GM12878 (cell line): Measurements from ENCODE around the gene PPT1. TPM values are rescaled to one million over a fixed set of nuclear protein-coding genes. Genes with fewer than 3 reads are reported as not detected.

Experiments
- ATAC-seq: fragments of 200-7000 bp; cut with Tn5 transposase; 3 replicates; pipeline ENCODE4 v1.9.1; 2020; ENCODE audit warnings: mild to moderate bottlenecking, moderate library complexity
- BruUV-seq: library from RNA; stranded (reverse); fragments of 400-500 nt; replicated peaks from 2 replicates; lab custom pipeline; 2021; lab: Mats Ljungman, UMichigan
- CTCF ChIA-PET: fragments of 300-600 bp; sonication (Branson Sonifier 250); formaldehyde crosslinking; extraction: SDS; loops from one replicate; lab custom pipeline; 2021; ENCODE audit warnings: inconsistent platforms; lab: Yijun Ruan, JAX
- POLR2A ChIA-PET: fragments of 350-600 bp; formaldehyde crosslinking; extraction: SDS; loops from one replicate; lab custom pipeline; 2021; ENCODE audit warnings: inconsistent platforms; lab: Charles Lee
- RAD21 ChIA-PET: fragments of 300-600 bp; sonication (Branson Sonifier 250); formaldehyde crosslinking; loops from one replicate; lab custom pipeline; 2023; ENCODE audit warnings: antibody characterized with exemption; ENCODE audit not compliant: unreplicated experiment; lab: Charles Lee
- SMC1A ChIA-PET: fragments of 300-600 bp; sonication (Branson Sonifier 250); formaldehyde crosslinking; loops from one replicate; lab custom pipeline; 2023; ENCODE audit not compliant: unreplicated experiment, uncharacterized antibody; lab: Charles Lee
- DNase-seq: peaks from one replicate; pipeline ENCODE4 v3.0.0-alpha.2; 2011; ENCODE audit warnings: low read depth, low spot score
- FAIRE-seq: peaks from 3 replicates; lab custom pipeline; 2011; peaks lifted over from hg19 to GRCh38; lab: Jason Lieb, UNC
- H2AFZ ChIP-seq: 2 replicates; pipeline ENCODE4 v1.6.0; 2011; ENCODE audit warnings: low read depth, low read length, control low read depth; ENCODE audit not compliant: control insufficient read depth
- H3K27ac ChIP-seq: 2 replicates; pipeline ENCODE4 v1.5.1; 2011; ENCODE audit warnings: control low read depth; ENCODE audit not compliant: control insufficient read depth, insufficient read depth
- H3K27me3 ChIP-seq, 2 experiments: replicated peaks in 1 of 2; 2 replicates each; pipeline versions ENCODE4 v1.6.0 to v1.6.1; 2011; ENCODE audit warnings: low read length in 1 of 2; ENCODE audit not compliant: control insufficient read depth in 2 of 2, insufficient read depth in 2 of 2
- H3K36me3 ChIP-seq, 2 experiments: 2 replicates each; pipeline ENCODE4 v1.5.1; 2011; ENCODE audit warnings: low read length in 1 of 2; ENCODE audit not compliant: control insufficient read depth in 2 of 2, insufficient read depth in 2 of 2
- H3K4me1 ChIP-seq: 2 replicates; pipeline ENCODE4 v1.6.1; 2011; ENCODE audit warnings: mild to moderate bottlenecking, low read length, moderate library complexity, mixed read lengths; ENCODE audit not compliant: control insufficient read depth, insufficient read depth
- H3K4me2 ChIP-seq: 2 replicates; pipeline ENCODE4 v1.6.0; 2011; ENCODE audit warnings: control low read depth; ENCODE audit not compliant: control insufficient read depth, insufficient read depth
- H3K4me3 ChIP-seq: fragments of 200-600 bp; sonication (generic); 2 replicates; pipeline ENCODE4 v1.5.1; 2016
- H3K79me2 ChIP-seq: 2 replicates; pipeline ENCODE4 v1.6.0; 2011; ENCODE audit warnings: low read length; ENCODE audit not compliant: control insufficient read depth, insufficient read depth
- H3K9ac ChIP-seq: 2 replicates; pipeline ENCODE4 v1.8.0; 2011; ENCODE audit warnings: low read length, control low read depth, mixed read lengths; ENCODE audit not compliant: control insufficient read depth, insufficient read depth
- H3K9me3 ChIP-seq: replicated peaks from 3 replicates; pipeline ENCODE4 v1.5.1; 2011; ENCODE audit warnings: mild to moderate bottlenecking, low read length; ENCODE audit not compliant: control insufficient read depth, insufficient read depth
- H4K20me1 ChIP-seq: 2 replicates; pipeline ENCODE4 v1.6.0; 2011; ENCODE audit not compliant: control insufficient read depth, insufficient read depth
- BCL11A ChIP-seq: IDR thresholded peaks from 2 replicates; pipeline ENCODE4 v1.6.1; 2011; ENCODE audit warnings: low read depth, low read length
- EZH2 ChIP-seq: IDR thresholded peaks from 2 replicates; pipeline ENCODE4 v1.6.1; 2012; ENCODE audit warnings: low read depth, mild to moderate bottlenecking, control low read depth, inconsistent platforms, low read length, borderline replicate concordance; ENCODE audit not compliant: control insufficient read depth
- LARP7 ChIP-seq: fragments of 450-650 bp; IDR thresholded peaks from 2 replicates; pipeline ENCODE4 v1.6.1; 2017; ENCODE audit warnings: mild to moderate bottlenecking
- NBN ChIP-seq: fragments of 450-650 bp; IDR thresholded peaks from 2 replicates; pipeline ENCODE4 v1.6.1; 2016
- NFYA ChIP-seq: IDR thresholded peaks from 2 replicates; pipeline ENCODE4 v1.6.1; 2011; ENCODE audit warnings: low read depth, mild to moderate bottlenecking, low read length, improper control_type of control experiment, borderline replicate concordance
- NR2C2 ChIP-seq: IDR thresholded peaks from 2 replicates; pipeline ENCODE4 v1.6.1; 2011; ENCODE audit warnings: borderline replicate concordance, low read depth; ENCODE audit not compliant: control insufficient read depth, insufficient read length
- WRNIP1 ChIP-seq: IDR thresholded peaks from 2 replicates; pipeline ENCODE4 v1.6.1; 2011; ENCODE audit warnings: low read depth, low read length, improper control_type of control experiment, borderline replicate concordance
- WGBS: methylation state at CpG from one replicate; pipeline ENCODE4 v1.1.6; 2016; ENCODE audit warnings: low lambda C conversion rate; ENCODE audit not compliant: insufficient replicate concordance, insufficient coverage; ENCODE audit errors: missing lambda C conversion rate; 5-methylcytosine and 5-hydroxymethylcytosine counted together
- in situ Hi-C: fragments of 300-500 bp; cut with MboI; formaldehyde crosslinking; loops from 9 replicates; pipeline ENCODE4 v1.14.3; 2018; ENCODE audit warnings: mixed read lengths
- intact Hi-C: fragments of 100-400 bp; cut with micrococcal nuclease; formaldehyde crosslinking; loops from one replicate; pipeline ENCODE4 v1.14.2; 2022; ENCODE audit not compliant: unreplicated experiment
- polyA plus RNA-seq, 11 experiments: library from polyadenylated mRNA; depleted of rRNA in 4 of 11; unstranded in 6 of 11; stranded (reverse) in 5 of 11; fragments of >200 nt; fragmentation: Nextera tagmentation in 4 of 11; fragmentation: Illumina TruSeq in 1 of 11; extraction: Ambion mirVana in 4 of 11; extraction: Trizol in 1 of 11; gene quantifications; 1 replicate in 1 of 11; 2 replicates in 10 of 11; pipeline versions ENCODE4 v1.2.1 to v1.2.3, GENCODE V29; 2011 to 2016; ENCODE audit warnings: inconsistent platforms in 2 of 11, missing spikeins in 2 of 11, low read depth in 1 of 11
- total RNA-seq, 4 experiments: library from RNA; depleted of rRNA in 3 of 4; stranded (reverse); fragments of >200 nt in 3 of 4; fragmentation: Illumina TruSeq in 1 of 4; extraction: Trizol in 1 of 4; gene quantifications; 2 replicates each; pipeline versions ENCODE4 v1.2.1 to v1.2.3, GENCODE V29; 2013 to 2021
- TF ChIP-seq, protein P1 (sequence below): fragments of 450-650 bp; conservative IDR thresholded peaks from 2 replicates; pipeline ENCODE4 v1.6.1; 2017; ENCODE audit warnings: mild to moderate bottlenecking, moderate library complexity
- TF ChIP-seq, protein P2 (sequence below): IDR thresholded peaks from 2 replicates; pipeline ENCODE4 v1.6.1; 2011; ENCODE audit warnings: borderline replicate concordance, low read depth, mild to moderate bottlenecking, moderate library complexity, mixed read lengths, low read length; ENCODE audit not compliant: insufficient read depth; ENCODE audit errors: extremely low read length

PPT1 gene
- total and polyA plus RNA-seq, 10 of the 15 experiments (the other 5 are each of a cell fraction or from before 2014, with no cell fraction given): 50.4 to 147 (median 103) TPM

- TF ChIP-seq, protein P1, sequence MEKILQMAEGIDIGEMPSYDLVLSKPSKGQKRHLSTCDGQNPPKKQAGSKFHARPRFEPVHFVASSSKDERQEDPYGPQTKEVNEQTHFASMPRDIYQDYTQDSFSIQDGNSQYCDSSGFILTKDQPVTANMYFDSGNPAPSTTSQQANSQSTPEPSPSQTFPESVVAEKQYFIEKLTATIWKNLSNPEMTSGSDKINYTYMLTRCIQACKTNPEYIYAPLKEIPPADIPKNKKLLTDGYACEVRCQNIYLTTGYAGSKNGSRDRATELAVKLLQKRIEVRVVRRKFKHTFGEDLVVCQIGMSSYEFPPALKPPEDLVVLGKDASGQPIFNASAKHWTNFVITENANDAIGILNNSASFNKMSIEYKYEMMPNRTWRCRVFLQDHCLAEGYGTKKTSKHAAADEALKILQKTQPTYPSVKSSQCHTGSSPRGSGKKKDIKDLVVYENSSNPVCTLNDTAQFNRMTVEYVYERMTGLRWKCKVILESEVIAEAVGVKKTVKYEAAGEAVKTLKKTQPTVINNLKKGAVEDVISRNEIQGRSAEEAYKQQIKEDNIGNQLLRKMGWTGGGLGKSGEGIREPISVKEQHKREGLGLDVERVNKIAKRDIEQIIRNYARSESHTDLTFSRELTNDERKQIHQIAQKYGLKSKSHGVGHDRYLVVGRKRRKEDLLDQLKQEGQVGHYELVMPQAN: no peak
- no peak for TF ChIP-seq NFYA
- no peak for TF ChIP-seq BCL11A
These were observed 18.3 kb downstream of the PPT1 start (continued) for GRCh38 chr1:40078512-40079333.

- intact Hi-C loops: no loop called here
- Histone ChIP-seq H4K20me1 (no peaks in the 10 kb centered on the region), H3K9ac (no peak overlapping the region), H3K36me3 (peaks cover 3 to 40% of the 10 kb centered on the region in 2 experiments), H3K79me2 (no peaks in the 10 kb centered on the region), H2AFZ (no peak overlapping the region), H3K4me1 (no peaks in the 10 kb centered on the region), H3K27me3 (no peaks in the 10 kb centered on the region), H3K4me2 (no peak overlapping the region), H3K9me3 (no peaks in the 10 kb centered on the region), H3K4me3 (no peak overlapping the region), H3K27ac (no peak overlapping the region)
- no peak for TF ChIP-seq WRNIP1
- TF ChIP-seq EZH2: no peak
- no peak for TF ChIP-seq LARP7
- TF ChIP-seq NR2C2: no peak
- no peak for TF ChIP-seq NBN
- TF ChIP-seq, protein P2, sequence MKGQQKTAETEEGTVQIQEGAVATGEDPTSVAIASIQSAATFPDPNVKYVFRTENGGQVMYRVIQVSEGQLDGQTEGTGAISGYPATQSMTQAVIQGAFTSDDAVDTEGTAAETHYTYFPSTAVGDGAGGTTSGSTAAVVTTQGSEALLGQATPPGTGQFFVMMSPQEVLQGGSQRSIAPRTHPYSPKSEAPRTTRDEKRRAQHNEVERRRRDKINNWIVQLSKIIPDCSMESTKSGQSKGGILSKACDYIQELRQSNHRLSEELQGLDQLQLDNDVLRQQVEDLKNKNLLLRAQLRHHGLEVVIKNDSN: no peak
- RAD21 ChIA-PET: interaction anchor here (1.0 to 1.1 kb wide), 2 partner anchors 12 to 67 kb away, joined by 3 read pairs; no protein-coding TSS in a partner anchor
- WGBS: 60% methylated on average over 5 of the region's 5 CpGs
- ATAC-seq (no peak), FAIRE-seq (no peak), DNase-seq (no peak)
- CTCF ChIA-PET: interaction anchor here (0.8 to 20.0 kb wide), 16 partner anchors 9 to 363 kb away, joined by 3 to 271 read pairs (median 6); no protein-coding TSS in a partner anchor
- POLR2A ChIA-PET: interaction anchor here (0.6 to 0.7 kb wide), 2 partner anchors 23 to 239 kb away, joined by 3 read pairs; no protein-coding TSS in a partner anchor
- in situ Hi-C loops: no loop called here
- SMC1A ChIA-PET: interaction anchor here (1.0 to 3.9 kb wide), 9 partner anchors 8 to 265 kb away, joined by 3 to 20 read pairs (median 5); no protein-coding TSS in a partner anchor
- no TSS peak for BruUV-seq
These were observed 20.1 kb downstream of the PPT1 start for GRCh38 chr1:40076895-40077312.
